HCT116 (cell line): ENCODE data around the gene SBF2.

Experiments
- CTCF ChIP-seq, 3 experiments: fragments of 200-600 bp in 1 of 3; sonication (generic) in 1 of 3; IDR thresholded peaks in 2 of 3; conservative IDR thresholded peaks in 1 of 3; 2 replicates each; pipeline ENCODE4 v1.5.1; 2012 to 2017; ENCODE audit warnings: low read depth in 2 of 3, low read length in 2 of 3, antibody characterized with exemption in 1 of 3, borderline replicate concordance in 1 of 3, control low read depth in 1 of 3, mild to moderate bottlenecking in 1 of 3, mixed read lengths in 1 of 3, mixed run types in 1 of 3, moderate library complexity in 1 of 3; ENCODE audit not compliant: insufficient read depth in 1 of 3
- EZH2phosphoT487 ChIP-seq: fragments of 200-600 bp; IDR thresholded peaks from 2 replicates; pipeline ENCODE4 v1.6.1; 2018; ENCODE audit warnings: antibody characterized with exemption, borderline replicate concordance
- POLR2A ChIP-seq: IDR thresholded peaks from 2 replicates; pipeline ENCODE4 v1.7.0; 2011; ENCODE audit warnings: borderline replicate concordance; ENCODE audit not compliant: insufficient read depth, insufficient read length; ENCODE audit errors: extremely low read depth
- RAD21 ChIP-seq: IDR thresholded peaks from 2 replicates; pipeline ENCODE4 v1.6.1; 2012; ENCODE audit warnings: low read depth, mild to moderate bottlenecking

DNA sequence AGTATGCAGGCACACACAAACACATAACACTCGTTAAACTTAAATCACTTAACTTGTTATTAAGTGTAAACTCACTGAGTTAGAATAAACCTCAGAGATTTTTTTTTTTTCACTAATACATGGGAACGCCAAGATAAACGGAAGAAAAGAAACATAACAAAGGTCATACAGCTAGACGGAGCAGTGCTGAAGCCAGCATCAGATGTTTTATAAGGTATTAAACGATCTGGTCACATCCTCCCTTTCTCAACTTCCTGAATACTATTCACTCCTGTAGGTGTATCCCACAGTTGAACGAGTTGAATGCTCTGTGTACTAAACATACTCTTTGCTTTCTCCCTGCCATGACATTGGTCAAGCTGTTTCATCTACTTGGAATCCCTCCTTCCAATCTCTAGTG is 418.2 kb downstream of the SBF2 start:
- TF ChIP-seq EZH2phosphoT487 (no peak), CTCF (IDR thresholded peaks at IDR 0.05 in 2 of 3, conservative IDR thresholded peaks at IDR 0.05 in 1 of 3; ENCODE audit: borderline replicate concordance in 1 of 3, insufficient read depth in 1 of 3, low read depth in 2 of 3, low read length in 2 of 3) (no peak), POLR2A (no peak), RAD21 (no peak)
